ENCODE data around the gene TMEM176A.

Gene TMEM176A

DNA sequence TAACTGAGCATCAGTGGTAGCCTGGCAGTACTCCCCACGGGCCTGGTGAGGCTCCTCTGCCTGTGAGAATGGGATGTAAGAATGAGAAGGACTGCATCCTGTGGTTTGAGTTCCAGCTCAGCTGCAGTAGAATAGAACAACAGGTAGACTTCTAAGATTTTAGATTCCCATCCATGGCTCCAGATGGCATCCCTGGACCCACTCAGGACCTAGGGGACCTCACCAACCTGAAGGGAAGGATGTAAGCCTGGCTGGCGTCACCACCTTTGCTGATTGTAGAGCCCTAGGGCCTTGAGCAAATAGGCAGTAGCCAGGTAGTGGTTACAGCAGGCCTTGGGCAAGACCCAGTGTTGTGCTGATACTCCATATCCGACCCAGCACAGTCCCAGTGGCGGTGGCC, 42.1 kb downstream of the TMEM176A start:
- Histone ChIP-seq H3K27ac (no peak overlapping the region), H3K4me3 (no peak overlapping the region)

DNA sequence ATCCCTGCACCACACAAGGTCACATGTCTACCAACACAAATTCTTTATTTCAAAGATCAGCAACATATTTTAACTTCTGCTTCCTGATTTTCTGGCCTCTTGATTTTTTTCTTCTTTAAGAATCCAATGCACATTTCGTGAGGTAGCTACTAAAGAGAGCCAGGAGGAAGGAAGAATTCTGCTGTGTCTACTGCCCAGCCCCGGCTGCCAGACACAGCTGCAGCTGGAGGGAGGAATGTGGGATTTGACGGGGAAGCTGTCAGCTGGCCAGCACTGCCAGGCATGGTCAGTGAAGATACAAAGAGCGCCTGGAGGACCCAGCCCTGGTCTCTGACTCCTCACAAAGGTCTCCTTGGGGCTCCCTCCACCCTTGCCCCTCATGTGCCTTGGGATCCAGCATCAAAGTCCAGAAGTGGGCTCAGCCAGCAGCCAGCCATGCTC, 44.9 kb downstream of the TMEM176A start:
- H3K4me3 ChIP-seq, result no peak overlapping the region
- H3K27ac ChIP-seq, result peak overlapping the region in 3 of 21 experiments; percentile 14 to 56 (median 23)

DNA sequence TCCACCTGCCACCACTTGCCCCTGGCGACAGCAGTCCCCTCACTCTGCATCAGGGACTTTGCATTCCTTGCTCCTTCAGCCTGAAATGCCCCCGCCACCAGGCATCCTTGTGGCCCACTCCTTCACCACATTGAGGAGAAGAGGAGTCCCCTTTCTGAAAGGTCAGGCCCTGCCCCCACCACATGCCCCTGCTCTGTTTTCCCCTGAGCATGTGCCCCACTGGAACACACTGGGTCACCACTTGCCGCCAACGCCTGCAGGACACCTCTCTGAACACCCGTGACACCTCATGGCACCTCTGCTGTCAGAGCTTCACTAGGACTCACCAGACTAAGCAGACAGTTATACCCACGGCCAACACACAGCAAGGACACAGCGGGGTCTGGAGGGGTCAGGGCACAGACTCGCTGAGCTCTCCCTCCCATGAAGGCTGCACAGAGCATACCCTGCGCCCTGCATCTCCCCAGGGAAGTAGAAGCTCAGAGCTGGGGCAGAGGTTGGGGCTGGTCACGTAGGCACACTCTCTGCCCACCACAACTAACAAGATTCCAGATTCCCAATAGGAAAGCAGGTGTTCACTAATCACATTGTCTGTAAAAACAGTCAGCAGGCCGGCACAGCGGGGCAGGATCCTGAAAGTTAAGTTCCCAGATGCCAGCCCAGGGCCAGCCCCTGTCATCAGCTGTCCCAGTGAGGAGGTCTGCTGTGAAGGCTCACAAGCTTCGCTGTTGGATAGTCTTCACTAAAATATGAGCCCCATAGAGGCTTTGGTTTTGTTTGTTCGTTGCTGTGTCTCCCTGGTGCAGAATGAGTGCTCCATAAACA, 45.9 kb downstream of the TMEM176A start:
- Histone ChIP-seq H3K4me3 (no peak overlapping the region), H3K27ac (no peak overlapping the region)

DNA sequence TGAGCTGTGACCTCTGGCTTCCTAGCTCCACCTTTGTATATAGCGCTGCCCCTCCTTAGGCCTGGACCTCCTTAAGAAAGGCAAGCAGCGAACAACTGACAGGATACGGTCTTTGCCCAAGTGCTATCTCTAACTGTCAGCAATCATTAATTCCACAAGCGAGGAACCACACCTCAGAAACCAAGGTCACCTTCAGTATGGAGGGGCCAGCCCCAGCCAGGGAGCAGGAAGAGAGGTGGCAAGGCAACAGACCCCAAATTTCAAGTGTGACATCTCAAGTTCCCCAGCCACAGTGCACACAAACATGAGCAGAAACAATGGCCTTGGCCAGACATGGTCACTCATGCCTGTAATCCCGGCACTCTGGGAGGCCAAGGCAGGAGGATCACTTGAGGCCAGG, 47.0 kb downstream of the TMEM176A start:
- no peak overlapping the region for H3K4me3 ChIP-seq
- H3K27ac ChIP-seq, result no peak overlapping the region

DNA sequence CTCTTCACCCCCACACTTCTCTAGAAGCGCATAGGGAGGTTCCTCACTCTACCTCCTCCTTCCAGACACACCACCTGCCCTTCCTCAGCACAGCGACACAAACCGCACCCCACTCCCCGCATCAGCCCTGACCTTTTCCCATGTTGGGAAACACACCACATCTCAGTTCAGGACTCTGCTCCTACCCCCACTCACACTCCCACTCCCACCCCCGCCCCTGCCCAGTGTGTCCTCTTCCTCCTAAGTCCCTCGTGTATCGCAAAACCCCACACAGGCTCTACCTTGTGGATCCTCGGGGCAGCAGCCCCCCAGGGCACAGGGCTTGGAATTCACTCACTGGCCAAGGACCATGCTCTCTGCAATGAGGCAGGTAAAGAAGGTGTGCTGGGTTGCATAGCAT, 47.5 kb downstream of the TMEM176A start:
- Histone ChIP-seq H3K27ac (no peak overlapping the region), H3K4me3 (no peak overlapping the region)

DNA sequence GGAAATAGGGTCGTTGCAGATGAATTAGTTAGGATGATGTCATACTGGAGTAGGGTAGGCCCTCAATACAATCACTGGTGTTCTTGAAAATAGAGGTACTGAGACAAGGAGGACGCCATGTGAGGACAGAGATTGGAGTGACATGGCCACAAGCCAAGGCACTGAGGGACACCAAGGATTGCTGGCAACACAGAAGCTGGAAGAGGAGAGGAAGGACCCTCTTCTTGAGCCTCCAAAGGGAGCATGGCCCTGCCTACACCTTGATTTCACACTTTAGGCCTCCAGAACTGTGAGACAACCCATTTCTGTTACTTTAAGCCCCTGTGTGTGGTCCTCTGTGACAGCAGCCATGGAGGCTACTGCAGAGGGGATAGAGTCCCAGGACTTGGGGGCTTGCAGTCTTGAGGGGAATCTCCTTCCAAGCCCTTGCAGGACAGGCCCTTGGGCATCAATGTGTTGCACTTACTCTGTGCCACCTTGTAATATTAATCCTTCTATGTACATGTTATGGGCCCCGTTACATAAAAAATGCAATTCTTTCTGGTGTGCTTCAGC, 48.1 kb downstream of the TMEM176A start:
- no peak overlapping the region for H3K4me3 ChIP-seq

DNA sequence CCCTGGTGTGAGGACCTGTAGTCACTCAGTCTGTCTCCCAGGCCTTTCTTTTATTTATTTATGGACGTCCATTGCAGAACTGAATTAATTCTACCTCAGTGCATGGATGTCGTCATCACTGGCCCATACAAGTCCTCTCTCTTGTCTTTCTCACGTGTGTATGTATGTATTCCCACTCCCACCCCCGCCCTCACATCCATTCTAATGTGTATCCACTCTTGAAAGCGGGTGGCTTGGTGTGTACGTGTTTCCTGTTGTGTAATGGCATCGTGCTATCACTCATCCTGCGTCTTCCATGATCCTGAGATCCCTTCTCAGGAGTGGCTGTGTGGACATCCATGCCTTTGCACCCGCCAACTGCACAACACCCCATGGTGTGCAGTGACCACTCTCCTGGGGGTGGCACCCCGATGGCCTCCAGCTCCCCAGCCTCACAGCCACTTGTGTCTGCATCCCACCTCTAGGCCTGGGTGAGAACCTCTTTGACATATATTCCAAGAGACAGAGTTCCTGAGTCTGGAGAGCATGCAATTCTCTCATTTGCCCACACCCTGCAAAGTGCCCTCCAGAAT, 48.7 kb downstream of the TMEM176A start:
- no peak overlapping the region for H3K4me3 ChIP-seq

More for the DNA sequence above, 48.1 kb downstream of the TMEM176A start:
- no peak overlapping the region for H3K27ac ChIP-seq

DNA sequence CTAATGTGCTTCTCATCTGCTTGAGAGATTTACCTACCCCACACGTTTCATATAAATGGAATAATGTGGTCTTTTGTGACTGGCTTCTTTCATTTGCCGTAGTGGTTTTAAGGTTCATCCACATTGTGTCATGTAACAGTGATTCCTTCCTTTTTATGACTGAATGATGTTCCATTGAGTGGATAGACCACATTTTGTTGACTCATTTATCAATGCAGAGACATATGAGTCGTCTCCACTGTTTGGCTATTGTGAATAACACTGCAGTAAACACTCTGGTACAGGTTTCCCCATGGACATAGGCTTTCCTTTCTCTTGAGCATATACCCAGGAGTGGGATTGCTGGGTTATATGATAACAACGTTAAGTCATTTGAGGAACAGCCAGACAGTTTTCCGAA, 49.7 kb downstream of the TMEM176A start:
- H3K4me3 ChIP-seq, result no peak overlapping the region
- no peak overlapping the region for H3K27ac ChIP-seq

More for the DNA sequence above, 48.7 kb downstream of the TMEM176A start:
- H3K27ac ChIP-seq, result no peak overlapping the region

DNA sequence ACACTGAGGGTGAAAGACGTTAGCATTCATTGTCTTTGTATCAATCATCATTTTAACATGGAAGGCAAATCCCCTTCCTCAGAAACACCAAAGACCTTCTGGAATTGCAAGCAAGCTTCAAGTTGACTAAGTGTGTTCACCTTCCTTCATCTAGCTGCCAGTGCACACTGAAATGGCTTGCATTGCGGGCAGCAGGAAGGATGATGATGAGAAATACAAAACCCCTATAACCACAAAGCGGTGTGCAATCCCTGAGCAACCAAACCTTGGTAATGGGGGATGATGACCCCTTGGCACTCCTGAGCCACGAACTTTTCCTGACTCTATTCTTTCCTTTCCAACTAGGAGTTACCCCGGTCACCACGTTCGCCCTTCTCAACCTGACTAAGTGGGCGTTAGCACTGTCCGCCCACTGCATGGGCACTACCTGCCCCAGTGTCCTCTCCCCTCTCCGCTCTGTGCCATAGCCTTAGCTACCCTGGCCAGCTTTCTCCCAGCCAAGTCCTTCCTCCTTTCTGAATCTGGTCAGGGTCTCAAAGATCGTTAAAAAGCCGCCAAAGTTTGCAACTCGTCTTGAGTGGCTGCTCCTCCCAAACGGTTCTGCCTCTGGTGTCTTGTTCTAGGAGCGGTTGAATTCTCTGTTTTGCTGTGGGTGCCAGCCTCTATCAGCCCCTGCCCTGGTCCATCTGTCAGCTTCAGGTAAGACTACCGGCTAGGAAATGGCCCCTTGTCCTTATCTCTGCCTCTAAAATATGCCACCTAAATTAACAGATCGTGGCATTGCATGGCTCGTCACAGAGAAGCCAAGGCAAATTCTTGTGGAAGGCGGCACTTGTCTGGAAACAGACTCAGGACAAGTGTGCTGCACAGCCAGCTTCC, 51.2 kb downstream of the TMEM176A start:
- Histone ChIP-seq H3K4me3 (no peak overlapping the region), H3K27ac (no peak overlapping the region)

DNA sequence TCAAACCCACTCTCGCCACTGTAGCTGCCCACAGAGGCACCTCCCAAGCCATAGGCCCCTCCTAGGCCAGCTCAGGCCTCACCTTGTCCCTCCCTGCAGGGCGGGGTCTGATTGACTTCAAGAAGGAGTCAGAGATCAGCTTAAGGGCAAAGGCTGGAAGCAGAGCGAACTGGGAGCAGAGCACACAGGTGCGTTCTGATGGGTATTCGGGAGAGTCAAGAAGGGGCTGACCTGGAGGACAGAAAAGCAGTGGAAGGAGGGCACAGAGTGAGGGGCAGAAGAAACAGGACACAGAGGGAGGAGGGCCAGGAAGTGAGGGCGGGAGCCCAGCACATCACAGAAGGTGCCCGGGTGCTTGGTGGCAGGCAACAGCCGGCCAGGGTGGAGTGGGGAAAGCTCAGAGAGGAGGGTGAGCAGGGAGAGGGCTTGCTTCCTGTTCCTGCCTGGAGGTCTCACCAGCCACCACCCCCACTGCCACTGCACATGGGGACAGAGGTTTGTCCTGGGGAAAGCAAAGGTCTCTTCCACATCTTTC, 51.9 kb downstream of the TMEM176A start, which contains the start of gene AOC1:
Gene AOC1 (plus strand): TSS at position 147 of the 535 bp plus-strand sequence. CDS start 3,954 bp downstream, outside the sequence.
- Histone ChIP-seq H3K4me3 (no peak within 1 kb of the TSS), H3K27ac (no peak within 1 kb of the TSS)

DNA sequence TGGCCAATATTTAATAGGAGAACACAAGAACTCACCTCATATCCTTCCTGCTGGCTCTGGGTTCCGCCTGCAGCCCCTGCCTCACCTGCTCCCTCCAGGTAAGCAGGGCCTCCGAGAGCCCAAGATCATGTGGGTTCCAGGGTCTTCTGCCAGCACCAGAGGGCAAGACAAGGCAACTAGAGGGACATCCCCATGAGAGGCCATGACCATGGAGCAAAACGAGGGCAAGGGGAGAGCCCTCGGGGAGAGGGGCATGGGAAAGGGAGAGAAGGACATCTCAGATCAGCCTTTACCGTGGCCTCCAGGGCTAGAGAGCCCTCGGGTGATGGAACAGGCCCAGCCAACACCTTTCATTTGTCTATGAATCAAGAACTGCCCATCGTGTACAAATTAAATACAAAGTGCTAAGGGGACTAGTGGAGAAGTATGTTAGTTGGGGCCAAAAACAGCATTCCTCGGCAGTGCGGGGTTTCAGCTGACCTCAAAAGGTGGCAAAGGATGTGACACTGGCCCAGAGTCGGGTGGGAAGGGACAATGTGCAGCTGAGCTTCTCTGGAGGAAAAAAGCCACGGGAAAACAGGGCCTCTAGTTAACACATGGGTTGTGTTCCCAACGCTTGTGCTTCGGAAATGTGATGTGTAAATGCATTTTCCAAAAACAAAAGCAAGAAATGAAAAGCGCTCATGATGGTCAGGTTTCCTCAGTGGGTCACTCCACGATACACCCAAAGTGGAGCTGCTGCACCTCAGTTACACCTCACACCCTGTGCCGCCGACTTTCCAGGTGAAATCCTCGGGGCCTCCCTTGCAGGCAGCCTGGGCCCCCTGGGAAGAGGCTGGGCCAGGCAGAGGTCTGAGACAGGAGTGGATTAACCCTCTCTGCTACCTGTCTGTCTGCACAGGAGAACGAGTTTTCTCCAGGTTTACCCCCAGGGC, 53.8 kb downstream of the TMEM176A start:
- H3K4me3 ChIP-seq, result no peak overlapping the region
- no peak overlapping the region for H3K27ac ChIP-seq

Data from skin epidermis (tissue), 12 donors.